Smooth muscle cell (in vitro differentiated cells): Measurements from ENCODE around the gene ERBB4. TPM values are rescaled to one million over a fixed set of nuclear protein-coding genes. Genes with fewer than 3 reads are reported as not detected.
A peak's percentile ranks its signal among the peaks of the same experiment; 100 is the strongest.

ENCODE experiments used
- DNase-seq: peaks from one replicate; lab custom pipeline; 2025; ENCODE audit not compliant: unreplicated experiment; lab: John Stamatoyannopoulos, UW
- H2AFZ ChIP-seq: fragments of 200-600 bp; sonication (generic); 2 replicates; pipeline ENCODE4 v1.6.0; 2016; ENCODE audit warnings: antibody characterized with exemption, low read depth, mild to moderate bottlenecking
- H3F3A ChIP-seq: fragments of 200-600 bp; sonication (generic); 2 replicates; pipeline ENCODE4 v1.6.0; 2017; ENCODE audit warnings: antibody characterized with exemption, low read depth
- H3K27ac ChIP-seq: fragments of 200-600 bp; sonication (generic); 2 replicates; pipeline ENCODE4 v1.5.1; 2016; ENCODE audit warnings: low read depth, mild to moderate bottlenecking
- H3K27me3 ChIP-seq: fragments of 200-600 bp; sonication (generic); 2 replicates; pipeline ENCODE4 v1.6.1; 2016; ENCODE audit warnings: low read depth, mild to moderate bottlenecking
- H3K36me3 ChIP-seq: fragments of 200-600 bp; sonication (generic); 2 replicates; pipeline ENCODE4 v1.5.1; 2016; ENCODE audit warnings: low read depth
- H3K4me1 ChIP-seq: fragments of 200-600 bp; sonication (generic); 2 replicates; pipeline ENCODE4 v1.5.1; 2016; ENCODE audit warnings: low read depth
- H3K4me2 ChIP-seq: fragments of 200-600 bp; sonication (generic); 2 replicates; pipeline ENCODE4 v1.6.0; 2016; ENCODE audit warnings: mild to moderate bottlenecking
- H3K4me3 ChIP-seq: fragments of 200-600 bp; sonication (generic); 2 replicates; pipeline ENCODE4 v1.5.1; 2016; ENCODE audit warnings: mild to moderate bottlenecking
- H3K79me2 ChIP-seq: fragments of 200-600 bp; sonication (generic); 2 replicates; pipeline ENCODE4 v1.6.0; 2016; ENCODE audit warnings: low read depth, mild to moderate bottlenecking
- H3K9ac ChIP-seq: fragments of 200-600 bp; sonication (generic); 2 replicates; pipeline ENCODE4 v1.6.0; 2016; ENCODE audit warnings: low read depth
- H3K9me3 ChIP-seq: fragments of 200-600 bp; sonication (generic); replicated peaks from 2 replicates; pipeline ENCODE4 v1.5.1; 2016; ENCODE audit warnings: low read depth
- H4K20me1 ChIP-seq: fragments of 200-600 bp; sonication (generic); 2 replicates; pipeline ENCODE4 v1.6.0; 2016; ENCODE audit warnings: low read depth
- WGBS: methylation state at CpG from one replicate; pipeline ENCODE4 v1.1.7; 2016; ENCODE audit warnings: low lambda C conversion rate; 5-methylcytosine and 5-hydroxymethylcytosine counted together
- polyA plus RNA-seq: library from polyadenylated mRNA; unstranded; fragments of >200 nt; fragmentation: Nextera tagmentation; extraction: Ambion mirVana; gene quantifications from 2 replicates; pipeline ENCODE4 v1.2.1, GENCODE V29; 2016
- total RNA-seq: library from RNA; depleted of rRNA; stranded (reverse); fragments of >200 nt; gene quantifications from 2 replicates; pipeline ENCODE4 v1.2.3, GENCODE V29; 2014
- TF ChIP-seq, protein P1 (sequence below): fragments of 200-600 bp; sonication (generic); IDR thresholded peaks from 2 replicates; pipeline ENCODE4 v1.5.1; 2017; ENCODE audit warnings: borderline replicate concordance, mild to moderate bottlenecking, antibody characterized with exemption; ENCODE audit not compliant: insufficient read depth, poor library complexity, severe bottlenecking

Gene ERBB4
- 0.13 and 0.67 TPM in 2 replicates for total RNA-seq
- 0.24 TPM in 1 of 2 replicates, not detected in the other for polyA plus RNA-seq

- DNase-seq, result no peak
- TF ChIP-seq, protein P1, sequence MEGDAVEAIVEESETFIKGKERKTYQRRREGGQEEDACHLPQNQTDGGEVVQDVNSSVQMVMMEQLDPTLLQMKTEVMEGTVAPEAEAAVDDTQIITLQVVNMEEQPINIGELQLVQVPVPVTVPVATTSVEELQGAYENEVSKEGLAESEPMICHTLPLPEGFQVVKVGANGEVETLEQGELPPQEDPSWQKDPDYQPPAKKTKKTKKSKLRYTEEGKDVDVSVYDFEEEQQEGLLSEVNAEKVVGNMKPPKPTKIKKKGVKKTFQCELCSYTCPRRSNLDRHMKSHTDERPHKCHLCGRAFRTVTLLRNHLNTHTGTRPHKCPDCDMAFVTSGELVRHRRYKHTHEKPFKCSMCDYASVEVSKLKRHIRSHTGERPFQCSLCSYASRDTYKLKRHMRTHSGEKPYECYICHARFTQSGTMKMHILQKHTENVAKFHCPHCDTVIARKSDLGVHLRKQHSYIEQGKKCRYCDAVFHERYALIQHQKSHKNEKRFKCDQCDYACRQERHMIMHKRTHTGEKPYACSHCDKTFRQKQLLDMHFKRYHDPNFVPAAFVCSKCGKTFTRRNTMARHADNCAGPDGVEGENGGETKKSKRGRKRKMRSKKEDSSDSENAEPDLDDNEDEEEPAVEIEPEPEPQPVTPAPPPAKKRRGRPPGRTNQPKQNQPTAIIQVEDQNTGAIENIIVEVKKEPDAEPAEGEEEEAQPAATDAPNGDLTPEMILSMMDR, result no peak
- peak within 1 kb of the TSS; percentile 75 for H3K4me3 ChIP-seq
- no peaks in the 10 kb centered on the region for H3K36me3 ChIP-seq
- H3K9ac ChIP-seq, result no peak within 1 kb of the TSS
- H2AFZ ChIP-seq, result peak within 1 kb of the TSS; percentile 90
- H3K79me2 ChIP-seq, result no peaks in the 10 kb centered on the region
- no peak within 1 kb of the TSS for H3K27ac ChIP-seq
- peak within 1 kb of the TSS; percentile 99 for H3K4me2 ChIP-seq
- H3F3A ChIP-seq, result peaks cover 13% of the 10 kb centered on the region
- WGBS, result under 1% methylated on average over 66 of the region's 69 CpGs
- H4K20me1 ChIP-seq, result peaks cover 5% of the 10 kb centered on the region
- H3K4me1 ChIP-seq, result peaks cover 25% of the 10 kb centered on the region
- H3K9me3 ChIP-seq, result no peaks in the 10 kb centered on the region
- H3K27me3 ChIP-seq, result peaks cover 54% of the 10 kb centered on the region
These were observed at the start of gene ERBB4 for GRCh38 chr2:212538305-212539071. ERBB4 (minus strand) TSS chr2:212538802; CDS start chr2:212538530, 272 bp downstream.

GRCh38 chr2:212580117-212580516 lies 41.5 kb upstream of the ERBB4 start:
- Histone ChIP-seq H3F3A (no peaks in the 10 kb centered on the region), H3K4me2 (no peak overlapping the region), H3K36me3 (no peaks in the 10 kb centered on the region), H3K27ac (no peak overlapping the region), H3K79me2 (no peaks in the 10 kb centered on the region), H3K9ac (no peak overlapping the region), H3K9me3 (no peaks in the 10 kb centered on the region), H3K4me1 (no peaks in the 10 kb centered on the region), H4K20me1 (no peaks in the 10 kb centered on the region), H2AFZ (no peak overlapping the region), H3K27me3 (no peaks in the 10 kb centered on the region), H3K4me3 (no peak overlapping the region)
- WGBS, result 83% methylated on average over 2 of the region's 2 CpGs
- DNase-seq, result no peak
- TF ChIP-seq, protein P1, result no peak

GRCh38 chr2:212556296-212556695 lies 17.7 kb upstream of the ERBB4 start:
- no peak overlapping the region for H3K4me3 ChIP-seq
- H3K4me2 ChIP-seq, result no peak overlapping the region
- H3K79me2 ChIP-seq, result no peaks in the 10 kb centered on the region
- H3K36me3 ChIP-seq, result no peaks in the 10 kb centered on the region
- 81% methylated on average over 4 of the region's 4 CpGs for WGBS
- H3K27ac ChIP-seq, result no peak overlapping the region
- H2AFZ ChIP-seq, result no peak overlapping the region
- no peaks in the 10 kb centered on the region for H3K9me3 ChIP-seq
- TF ChIP-seq, protein P1, result no peak
- no peak overlapping the region for H3K9ac ChIP-seq
- no peaks in the 10 kb centered on the region for H3K27me3 ChIP-seq
- H4K20me1 ChIP-seq, result no peaks in the 10 kb centered on the region
- DNase-seq, result no peak
- no peaks in the 10 kb centered on the region for H3K4me1 ChIP-seq
- no peaks in the 10 kb centered on the region for H3F3A ChIP-seq

GRCh38 chr2:212554233-212554632 lies 15.6 kb upstream of the ERBB4 start:
- Histone ChIP-seq H3K79me2 (no peaks in the 10 kb centered on the region), H2AFZ (no peak overlapping the region), H3K36me3 (no peaks in the 10 kb centered on the region), H3K4me3 (no peak overlapping the region), H3K27me3 (no peaks in the 10 kb centered on the region), H3K9me3 (no peaks in the 10 kb centered on the region), H4K20me1 (no peaks in the 10 kb centered on the region), H3K4me1 (no peaks in the 10 kb centered on the region), H3K4me2 (no peak overlapping the region), H3F3A (no peaks in the 10 kb centered on the region), H3K27ac (no peak overlapping the region), H3K9ac (no peak overlapping the region)
- no peak for DNase-seq
- WGBS, result 83% methylated on average over 2 of the region's 2 CpGs
- TF ChIP-seq, protein P1, result no peak
